WTC11 (cell line): ENCODE measurements around the gene OR12D2. TPM values are rescaled to one million over a fixed set of nuclear protein-coding genes. Genes with fewer than 3 reads are reported as not detected.

Experiments
- ATAC-seq: fragments of 200-7000 bp; cut with Tn5 transposase; 2 replicates; pipeline ENCODE4 v1.10.0; 2021; ENCODE audit warnings: mild to moderate bottlenecking, moderate library complexity
- Bru-seq: library from RNA; stranded (reverse); fragments of 400-500 nt; gene quantifications from one replicate; lab custom pipeline; 2021; lab: Mats Ljungman, UMichigan
- CTCF ChIA-PET: fragments of 300-600 bp; sonication (Branson Sonifier 250); formaldehyde crosslinking; loops from one replicate; lab custom pipeline; 2021; ENCODE audit warnings: antibody characterized with exemption; lab: Charles Lee
- POLR2A ChIA-PET: fragments of 350-600 bp; sonication (Branson Sonifier 250); formaldehyde crosslinking; loops from one replicate; lab custom pipeline; 2021; ENCODE audit warnings: antibody characterized with exemption; lab: Charles Lee
- DNase-seq: peaks from one replicate; pipeline ENCODE4 v3.0.0; 2021; ENCODE audit warnings: low spot score
- H3K27ac Mint-ChIP-seq: 2 replicates; pipeline ENCODE4 v1.8.0; 2021; ENCODE audit warnings: mixed read lengths
- H3K27me3 Mint-ChIP-seq: 2 replicates; pipeline ENCODE4 v1.8.0; 2021; ENCODE audit warnings: low read depth, mild to moderate bottlenecking, moderate library complexity, mixed read lengths
- H3K36me3 Mint-ChIP-seq: 2 replicates; pipeline ENCODE4 v1.8.0; 2021; ENCODE audit warnings: mixed read lengths
- H3K4me1 Mint-ChIP-seq: 2 replicates; pipeline ENCODE4 v1.8.0; 2022; ENCODE audit warnings: mixed read lengths
- H3K4me3 Mint-ChIP-seq: 2 replicates; pipeline ENCODE4 v1.8.0; 2021; ENCODE audit warnings: mild to moderate bottlenecking, moderate library complexity, mixed read lengths
- H3K9me3 Mint-ChIP-seq: 2 replicates; pipeline ENCODE4 v1.8.0; 2021; ENCODE audit warnings: mixed read lengths
- CREM ChIP-seq: sonication (generic); formaldehyde crosslinking; IDR thresholded peaks from 2 replicates; pipeline ENCODE4 v1.8.1; 2022; ENCODE audit warnings: mild to moderate bottlenecking, missing genetic modification reagents, moderate library complexity
- ETV6 ChIP-seq: sonication (generic); formaldehyde crosslinking; IDR thresholded peaks from 2 replicates; pipeline ENCODE4 v1.8.1; 2022; ENCODE audit warnings: mild to moderate bottlenecking, missing genetic modification reagents
- GTF2I ChIP-seq: fragments of 250-450 bp; sonication (Bioruptor Pico); conservative IDR thresholded peaks from 2 replicates; pipeline ENCODE4 v1.4.0; 2021; ENCODE audit warnings: mild to moderate bottlenecking
- JAZF1 ChIP-seq: fragments of 250-450 bp; sonication (Bioruptor Pico); IDR thresholded peaks from 2 replicates; pipeline ENCODE4 v1.9.0; 2021; ENCODE audit warnings: moderate library complexity, mild to moderate bottlenecking, inconsistent platforms
- RELA ChIP-seq: sonication (generic); formaldehyde crosslinking; IDR thresholded peaks from 2 replicates; pipeline ENCODE4 v1.8.1; 2022; ENCODE audit warnings: missing genetic modification reagents, mild to moderate bottlenecking, borderline replicate concordance
- TEAD4 ChIP-seq: sonication (generic); formaldehyde crosslinking; IDR thresholded peaks from 2 replicates; pipeline ENCODE4 v1.8.0; 2022; ENCODE audit warnings: mild to moderate bottlenecking, missing genetic modification reagents
- ZBTB21 ChIP-seq: sonication (generic); formaldehyde crosslinking; IDR thresholded peaks from 2 replicates; pipeline ENCODE4 v1.8.1; 2023; ENCODE audit warnings: mild to moderate bottlenecking, missing genetic modification reagents, borderline replicate concordance
- ZNF138 ChIP-seq: sonication (generic); formaldehyde crosslinking; conservative IDR thresholded peaks from 2 replicates; pipeline ENCODE4 v1.8.1; 2022; ENCODE audit warnings: mild to moderate bottlenecking, moderate library complexity, missing genetic modification reagents
- long read RNA-seq, 3 experiments: library from RNA in 1 of 3; library from capped mRNA in 1 of 3; library from polyadenylated mRNA in 1 of 3; unstranded in 2 of 3; stranded (forward) in 1 of 3; transcript quantifications; one replicate each; pipeline ENCODE4 v2.0.0, GENCODE V29; 2021
- total RNA-seq: library from RNA; stranded (reverse); gene quantifications from 3 replicates; pipeline ENCODE4 v1.2.3, GENCODE V29; 2021
- TF ChIP-seq, protein P1 (sequence below): sonication (generic); formaldehyde crosslinking; IDR thresholded peaks from 2 replicates; pipeline ENCODE4 v1.8.1; 2023; ENCODE audit warnings: mild to moderate bottlenecking, missing genetic modification reagents
- TF ChIP-seq, protein P2 (sequence below): sonication (generic); formaldehyde crosslinking; IDR thresholded peaks from 2 replicates; pipeline ENCODE4 v1.8.0; 2022; ENCODE audit warnings: missing genetic modification reagents
- TF ChIP-seq, protein P3 (sequence below): sonication (generic); formaldehyde crosslinking; IDR thresholded peaks from 2 replicates; pipeline ENCODE4 v1.8.0; 2022; ENCODE audit warnings: mild to moderate bottlenecking, missing genetic modification reagents
- TF ChIP-seq, protein P4 (sequence below): fragments of 250-450 bp; sonication (Bioruptor Pico); IDR thresholded peaks from 2 replicates; pipeline ENCODE4 v1.9.0; 2021; ENCODE audit warnings: mild to moderate bottlenecking, borderline replicate concordance
- TF ChIP-seq, protein P5 (sequence below): fragments of 250-450 bp; sonication (Bioruptor Pico); IDR thresholded peaks from 2 replicates; pipeline ENCODE4 v1.8.0; 2021; ENCODE audit warnings: mild to moderate bottlenecking
- TF ChIP-seq, protein P6 (sequence below): sonication (generic); formaldehyde crosslinking; IDR thresholded peaks from 2 replicates; pipeline ENCODE4 v1.8.1; 2023; ENCODE audit warnings: mild to moderate bottlenecking, missing genetic modification reagents
- TF ChIP-seq, protein P7 (sequence below): sonication (generic); formaldehyde crosslinking; IDR thresholded peaks from 2 replicates; pipeline ENCODE4 v1.8.0; 2022; ENCODE audit warnings: mild to moderate bottlenecking, missing genetic modification reagents
- TF ChIP-seq, protein P8 (sequence below): fragments of 250-450 bp; sonication (Bioruptor Pico); IDR thresholded peaks from 2 replicates; pipeline ENCODE4 v2.1.2; 2022; ENCODE audit warnings: mild to moderate bottlenecking, moderate library complexity

OR12D2 gene, protein sequence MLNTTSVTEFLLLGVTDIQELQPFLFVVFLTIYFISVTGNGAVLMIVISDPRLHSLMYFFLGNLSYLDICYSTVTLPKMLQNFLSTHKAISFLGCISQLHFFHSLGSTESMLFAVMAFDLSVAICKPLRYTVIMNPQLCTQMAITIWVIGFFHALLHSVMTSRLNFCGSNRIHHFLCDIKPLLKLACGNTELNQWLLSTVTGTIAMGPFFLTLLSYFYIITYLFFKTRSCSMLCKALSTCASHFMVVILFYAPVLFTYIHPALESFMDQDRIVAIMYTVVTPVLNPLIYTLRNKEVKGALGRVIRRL
- not detected in 3 replicates for total RNA-seq
- not detected for Bru-seq, nascent RNA
- long read RNA-seq, experiment 1, result 0 reads
- long read RNA-seq, experiment 2, result 0 reads
- long read RNA-seq, experiment 3, result 0 reads

DNA sequence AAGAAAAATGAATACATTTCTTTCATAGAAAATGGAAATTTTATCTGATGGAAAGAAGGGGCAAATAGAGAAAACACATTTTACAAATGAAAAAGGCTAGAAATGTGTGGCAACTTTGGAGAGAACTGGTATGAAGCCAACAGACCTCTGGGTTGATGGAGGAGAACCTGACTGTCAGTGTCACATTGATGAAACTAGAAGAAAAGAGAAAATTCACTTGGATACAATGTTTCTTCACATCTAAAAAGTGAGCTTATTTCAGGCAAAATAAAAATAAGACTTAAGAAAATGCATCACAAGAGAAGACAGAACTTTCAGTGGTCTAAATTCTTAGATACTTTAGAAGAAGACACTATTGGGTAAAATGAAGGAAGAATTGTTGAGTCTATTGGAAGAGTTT lies at the start of gene OR12D2:
Gene OR12D2 (plus strand): TSS at position 301 of the 400 bp plus-strand sequence. CDS start 1,069 bp downstream, outside the sequence.
- no peak within 1 kb of the TSS for H3K27ac Mint-ChIP-seq

More for the DNA sequence above, at the start of gene OR12D2:
- CTCF ChIA-PET, result interaction anchor here (1.4 kb wide), 1 partner anchor 323 kb away, joined by 3 read pairs; no protein-coding TSS in a partner anchor
- H3K27me3 Mint-ChIP-seq, result no peaks in the 10 kb centered on the region; the same call in 1 of the 2 replicates
- ATAC-seq, result no peak
- H3K4me3 Mint-ChIP-seq, result no peak within 1 kb of the TSS
- POLR2A ChIA-PET, result no interaction called here
- TF ChIP-seq RELA (no peak), JAZF1 (CRISPR knock-in tag) (no peak), CREM (CRISPR knock-in tag) (no peak), ZBTB21 (CRISPR knock-in tag) (no peak), ETV6 (no peak), ZNF138 (no peak), TEAD4 (no peak), GTF2I (CRISPR knock-in tag) (no peak)
- TF ChIP-seq, protein P1, sequence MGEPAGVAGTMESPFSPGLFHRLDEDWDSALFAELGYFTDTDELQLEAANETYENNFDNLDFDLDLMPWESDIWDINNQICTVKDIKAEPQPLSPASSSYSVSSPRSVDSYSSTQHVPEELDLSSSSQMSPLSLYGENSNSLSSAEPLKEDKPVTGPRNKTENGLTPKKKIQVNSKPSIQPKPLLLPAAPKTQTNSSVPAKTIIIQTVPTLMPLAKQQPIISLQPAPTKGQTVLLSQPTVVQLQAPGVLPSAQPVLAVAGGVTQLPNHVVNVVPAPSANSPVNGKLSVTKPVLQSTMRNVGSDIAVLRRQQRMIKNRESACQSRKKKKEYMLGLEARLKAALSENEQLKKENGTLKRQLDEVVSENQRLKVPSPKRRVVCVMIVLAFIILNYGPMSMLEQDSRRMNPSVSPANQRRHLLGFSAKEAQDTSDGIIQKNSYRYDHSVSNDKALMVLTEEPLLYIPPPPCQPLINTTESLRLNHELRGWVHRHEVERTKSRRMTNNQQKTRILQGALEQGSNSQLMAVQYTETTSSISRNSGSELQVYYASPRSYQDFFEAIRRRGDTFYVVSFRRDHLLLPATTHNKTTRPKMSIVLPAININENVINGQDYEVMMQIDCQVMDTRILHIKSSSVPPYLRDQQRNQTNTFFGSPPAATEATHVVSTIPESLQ (CRISPR knock-in tag), result no peak
- TF ChIP-seq, protein P2, sequence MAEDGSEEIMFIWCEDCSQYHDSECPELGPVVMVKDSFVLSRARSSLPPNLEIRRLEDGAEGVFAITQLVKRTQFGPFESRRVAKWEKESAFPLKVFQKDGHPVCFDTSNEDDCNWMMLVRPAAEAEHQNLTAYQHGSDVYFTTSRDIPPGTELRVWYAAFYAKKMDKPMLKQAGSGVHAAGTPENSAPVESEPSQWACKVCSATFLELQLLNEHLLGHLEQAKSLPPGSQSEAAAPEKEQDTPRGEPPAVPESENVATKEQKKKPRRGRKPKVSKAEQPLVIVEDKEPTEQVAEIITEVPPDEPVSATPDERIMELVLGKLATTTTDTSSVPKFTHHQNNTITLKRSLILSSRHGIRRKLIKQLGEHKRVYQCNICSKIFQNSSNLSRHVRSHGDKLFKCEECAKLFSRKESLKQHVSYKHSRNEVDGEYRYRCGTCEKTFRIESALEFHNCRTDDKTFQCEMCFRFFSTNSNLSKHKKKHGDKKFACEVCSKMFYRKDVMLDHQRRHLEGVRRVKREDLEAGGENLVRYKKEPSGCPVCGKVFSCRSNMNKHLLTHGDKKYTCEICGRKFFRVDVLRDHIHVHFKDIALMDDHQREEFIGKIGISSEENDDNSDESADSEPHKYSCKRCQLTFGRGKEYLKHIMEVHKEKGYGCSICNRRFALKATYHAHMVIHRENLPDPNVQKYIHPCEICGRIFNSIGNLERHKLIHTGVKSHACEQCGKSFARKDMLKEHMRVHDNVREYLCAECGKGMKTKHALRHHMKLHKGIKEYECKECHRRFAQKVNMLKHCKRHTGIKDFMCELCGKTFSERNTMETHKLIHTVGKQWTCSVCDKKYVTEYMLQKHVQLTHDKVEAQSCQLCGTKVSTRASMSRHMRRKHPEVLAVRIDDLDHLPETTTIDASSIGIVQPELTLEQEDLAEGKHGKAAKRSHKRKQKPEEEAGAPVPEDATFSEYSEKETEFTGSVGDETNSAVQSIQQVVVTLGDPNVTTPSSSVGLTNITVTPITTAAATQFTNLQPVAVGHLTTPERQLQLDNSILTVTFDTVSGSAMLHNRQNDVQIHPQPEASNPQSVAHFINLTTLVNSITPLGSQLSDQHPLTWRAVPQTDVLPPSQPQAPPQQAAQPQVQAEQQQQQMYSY, result no peak
- TF ChIP-seq, protein P3, sequence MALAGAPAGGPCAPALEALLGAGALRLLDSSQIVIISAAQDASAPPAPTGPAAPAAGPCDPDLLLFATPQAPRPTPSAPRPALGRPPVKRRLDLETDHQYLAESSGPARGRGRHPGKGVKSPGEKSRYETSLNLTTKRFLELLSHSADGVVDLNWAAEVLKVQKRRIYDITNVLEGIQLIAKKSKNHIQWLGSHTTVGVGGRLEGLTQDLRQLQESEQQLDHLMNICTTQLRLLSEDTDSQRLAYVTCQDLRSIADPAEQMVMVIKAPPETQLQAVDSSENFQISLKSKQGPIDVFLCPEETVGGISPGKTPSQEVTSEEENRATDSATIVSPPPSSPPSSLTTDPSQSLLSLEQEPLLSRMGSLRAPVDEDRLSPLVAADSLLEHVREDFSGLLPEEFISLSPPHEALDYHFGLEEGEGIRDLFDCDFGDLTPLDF, result no peak
- TF ChIP-seq, protein P4, sequence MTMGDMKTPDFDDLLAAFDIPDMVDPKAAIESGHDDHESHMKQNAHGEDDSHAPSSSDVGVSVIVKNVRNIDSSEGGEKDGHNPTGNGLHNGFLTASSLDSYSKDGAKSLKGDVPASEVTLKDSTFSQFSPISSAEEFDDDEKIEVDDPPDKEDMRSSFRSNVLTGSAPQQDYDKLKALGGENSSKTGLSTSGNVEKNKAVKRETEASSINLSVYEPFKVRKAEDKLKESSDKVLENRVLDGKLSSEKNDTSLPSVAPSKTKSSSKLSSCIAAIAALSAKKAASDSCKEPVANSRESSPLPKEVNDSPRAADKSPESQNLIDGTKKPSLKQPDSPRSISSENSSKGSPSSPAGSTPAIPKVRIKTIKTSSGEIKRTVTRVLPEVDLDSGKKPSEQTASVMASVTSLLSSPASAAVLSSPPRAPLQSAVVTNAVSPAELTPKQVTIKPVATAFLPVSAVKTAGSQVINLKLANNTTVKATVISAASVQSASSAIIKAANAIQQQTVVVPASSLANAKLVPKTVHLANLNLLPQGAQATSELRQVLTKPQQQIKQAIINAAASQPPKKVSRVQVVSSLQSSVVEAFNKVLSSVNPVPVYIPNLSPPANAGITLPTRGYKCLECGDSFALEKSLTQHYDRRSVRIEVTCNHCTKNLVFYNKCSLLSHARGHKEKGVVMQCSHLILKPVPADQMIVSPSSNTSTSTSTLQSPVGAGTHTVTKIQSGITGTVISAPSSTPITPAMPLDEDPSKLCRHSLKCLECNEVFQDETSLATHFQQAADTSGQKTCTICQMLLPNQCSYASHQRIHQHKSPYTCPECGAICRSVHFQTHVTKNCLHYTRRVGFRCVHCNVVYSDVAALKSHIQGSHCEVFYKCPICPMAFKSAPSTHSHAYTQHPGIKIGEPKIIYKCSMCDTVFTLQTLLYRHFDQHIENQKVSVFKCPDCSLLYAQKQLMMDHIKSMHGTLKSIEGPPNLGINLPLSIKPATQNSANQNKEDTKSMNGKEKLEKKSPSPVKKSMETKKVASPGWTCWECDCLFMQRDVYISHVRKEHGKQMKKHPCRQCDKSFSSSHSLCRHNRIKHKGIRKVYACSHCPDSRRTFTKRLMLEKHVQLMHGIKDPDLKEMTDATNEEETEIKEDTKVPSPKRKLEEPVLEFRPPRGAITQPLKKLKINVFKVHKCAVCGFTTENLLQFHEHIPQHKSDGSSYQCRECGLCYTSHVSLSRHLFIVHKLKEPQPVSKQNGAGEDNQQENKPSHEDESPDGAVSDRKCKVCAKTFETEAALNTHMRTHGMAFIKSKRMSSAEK (CRISPR knock-in tag), result no peak
- TF ChIP-seq, protein P5, sequence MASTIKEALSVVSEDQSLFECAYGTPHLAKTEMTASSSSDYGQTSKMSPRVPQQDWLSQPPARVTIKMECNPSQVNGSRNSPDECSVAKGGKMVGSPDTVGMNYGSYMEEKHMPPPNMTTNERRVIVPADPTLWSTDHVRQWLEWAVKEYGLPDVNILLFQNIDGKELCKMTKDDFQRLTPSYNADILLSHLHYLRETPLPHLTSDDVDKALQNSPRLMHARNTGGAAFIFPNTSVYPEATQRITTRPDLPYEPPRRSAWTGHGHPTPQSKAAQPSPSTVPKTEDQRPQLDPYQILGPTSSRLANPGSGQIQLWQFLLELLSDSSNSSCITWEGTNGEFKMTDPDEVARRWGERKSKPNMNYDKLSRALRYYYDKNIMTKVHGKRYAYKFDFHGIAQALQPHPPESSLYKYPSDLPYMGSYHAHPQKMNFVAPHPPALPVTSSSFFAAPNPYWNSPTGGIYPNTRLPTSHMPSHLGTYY (CRISPR knock-in tag), result no peak
- TF ChIP-seq, protein P6, sequence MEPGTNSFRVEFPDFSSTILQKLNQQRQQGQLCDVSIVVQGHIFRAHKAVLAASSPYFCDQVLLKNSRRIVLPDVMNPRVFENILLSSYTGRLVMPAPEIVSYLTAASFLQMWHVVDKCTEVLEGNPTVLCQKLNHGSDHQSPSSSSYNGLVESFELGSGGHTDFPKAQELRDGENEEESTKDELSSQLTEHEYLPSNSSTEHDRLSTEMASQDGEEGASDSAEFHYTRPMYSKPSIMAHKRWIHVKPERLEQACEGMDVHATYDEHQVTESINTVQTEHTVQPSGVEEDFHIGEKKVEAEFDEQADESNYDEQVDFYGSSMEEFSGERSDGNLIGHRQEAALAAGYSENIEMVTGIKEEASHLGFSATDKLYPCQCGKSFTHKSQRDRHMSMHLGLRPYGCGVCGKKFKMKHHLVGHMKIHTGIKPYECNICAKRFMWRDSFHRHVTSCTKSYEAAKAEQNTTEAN (CRISPR knock-in tag), result no peak
- TF ChIP-seq, protein P7, sequence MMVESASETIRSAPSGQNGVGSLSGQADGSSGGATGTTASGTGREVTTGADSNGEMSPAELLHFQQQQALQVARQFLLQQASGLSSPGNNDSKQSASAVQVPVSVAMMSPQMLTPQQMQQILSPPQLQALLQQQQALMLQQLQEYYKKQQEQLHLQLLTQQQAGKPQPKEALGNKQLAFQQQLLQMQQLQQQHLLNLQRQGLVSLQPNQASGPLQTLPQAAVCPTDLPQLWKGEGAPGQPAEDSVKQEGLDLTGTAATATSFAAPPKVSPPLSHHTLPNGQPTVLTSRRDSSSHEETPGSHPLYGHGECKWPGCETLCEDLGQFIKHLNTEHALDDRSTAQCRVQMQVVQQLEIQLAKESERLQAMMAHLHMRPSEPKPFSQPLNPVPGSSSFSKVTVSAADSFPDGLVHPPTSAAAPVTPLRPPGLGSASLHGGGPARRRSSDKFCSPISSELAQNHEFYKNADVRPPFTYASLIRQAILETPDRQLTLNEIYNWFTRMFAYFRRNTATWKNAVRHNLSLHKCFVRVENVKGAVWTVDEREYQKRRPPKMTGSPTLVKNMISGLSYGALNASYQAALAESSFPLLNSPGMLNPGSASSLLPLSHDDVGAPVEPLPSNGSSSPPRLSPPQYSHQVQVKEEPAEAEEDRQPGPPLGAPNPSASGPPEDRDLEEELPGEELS (CRISPR knock-in tag), result no peak
- TF ChIP-seq, protein P8, sequence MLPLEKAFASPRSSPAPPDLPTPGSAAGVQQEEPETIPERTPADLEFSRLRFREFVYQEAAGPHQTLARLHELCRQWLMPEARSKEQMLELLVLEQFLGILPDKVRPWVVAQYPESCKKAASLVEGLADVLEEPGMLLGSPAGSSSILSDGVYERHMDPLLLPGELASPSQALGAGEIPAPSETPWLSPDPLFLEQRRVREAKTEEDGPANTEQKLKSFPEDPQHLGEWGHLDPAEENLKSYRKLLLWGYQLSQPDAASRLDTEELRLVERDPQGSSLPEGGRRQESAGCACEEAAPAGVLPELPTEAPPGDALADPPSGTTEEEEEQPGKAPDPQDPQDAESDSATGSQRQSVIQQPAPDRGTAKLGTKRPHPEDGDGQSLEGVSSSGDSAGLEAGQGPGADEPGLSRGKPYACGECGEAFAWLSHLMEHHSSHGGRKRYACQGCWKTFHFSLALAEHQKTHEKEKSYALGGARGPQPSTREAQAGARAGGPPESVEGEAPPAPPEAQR (CRISPR knock-in tag), result no peak
- no peak for DNase-seq
- H3K9me3 Mint-ChIP-seq, result peaks cover 12% of the 10 kb centered on the region; the same call in 1 of the 2 replicates
- H3K36me3 Mint-ChIP-seq, result no peaks in the 10 kb centered on the region
- H3K4me1 Mint-ChIP-seq, result peaks cover 11% of the 10 kb centered on the region
